Right lobe of liver (tissue), 6 donors: ENCODE results near the gene ZNF583. TPM values are rescaled to one million over a fixed set of nuclear protein-coding genes. Genes with fewer than 3 reads are reported as not detected.

ENCODE experiments used
- ATAC-seq, 4 donors: fragments of 200-7000 bp; cut with Tn5 transposase; one replicate each; pipeline ENCODE4 v1.9.1; 2020; ENCODE audit warnings: mild to moderate bottlenecking in 4 of 4, moderate library complexity in 4 of 4
- DNase-seq, 3 donors: peaks; one replicate each; pipeline ENCODE4 v3.0.0-alpha.2; 2020
- H3K27ac ChIP-seq, 3 donors: fragments of 200-600 bp; one replicate each; pipeline ENCODE4 v1.8.0; 2022
- H3K27me3 ChIP-seq, 2 donors: fragments of 200-600 bp; one replicate each; pipeline ENCODE4 v1.8.0; 2022
- H3K36me3 ChIP-seq, 4 donors: fragments of 200-600 bp; sonication (generic) in 1 of 4; one replicate each; pipeline versions ENCODE4 v1.5.1 to v1.8.0; 2017 to 2022; ENCODE audit warnings: control low read depth in 1 of 4
- H3K4me1 ChIP-seq, 4 donors: fragments of 200-600 bp; sonication (generic) in 1 of 4; one replicate each; pipeline versions ENCODE4 v1.5.1 to v1.8.0; 2017 to 2022; ENCODE audit warnings: control low read depth in 1 of 4
- H3K4me3 ChIP-seq, 3 donors: fragments of 200-600 bp; one replicate each; pipeline ENCODE4 v1.8.0; 2022
- H3K9me3 ChIP-seq, 4 donors: fragments of 200-600 bp; sonication (generic) in 1 of 4; one replicate each; pipeline versions ENCODE4 v1.5.1 to v1.8.0; 2017 to 2022; ENCODE audit warnings: control low read depth in 1 of 4
- CTCF ChIP-seq, 4 donors: fragments of 200-600 bp in 3 of 4; fragments of 450-650 bp in 1 of 4; IDR thresholded peaks; one replicate each; pipeline versions ENCODE4 v1.5.1 to v1.8.0; 2016 to 2022; ENCODE audit warnings: antibody characterized with exemption in 4 of 4, mild to moderate bottlenecking in 2 of 4
- POLR2A ChIP-seq: fragments of 450-650 bp; IDR thresholded peaks from one replicate; pipeline ENCODE4 v1.6.1; 2017; ENCODE audit warnings: antibody characterized with exemption, mild to moderate bottlenecking
- WGBS: methylation state at CpG from one replicate; pipeline ENCODE4 v1.1.6; 2018; ENCODE audit warnings: low coverage, low lambda C conversion rate; ENCODE audit not compliant: insufficient coverage; ENCODE audit errors: missing lambda C conversion rate; 5-methylcytosine and 5-hydroxymethylcytosine counted together
- intact Hi-C, 2 donors: fragments of 100-400 bp; cut with DNase I; formaldehyde crosslinking; loops; one replicate each; pipeline versions ENCODE4 v1.11.2 to v1.14.1; 2022
- total RNA-seq, 6 experiments: library from RNA; depleted of rRNA in 2 of 6; stranded (reverse); fragments of >200 nt in 2 of 6; fragmentation: NEBNext Ultra II Directional in 3 of 6; extraction: Animal tissue kit (Norgen Biotek cat#: 25700) in 3 of 6; gene quantifications; one replicate each; pipeline versions ENCODE4 v1.1.0 to v1.2.4, GENCODE V29; 2016 to 2023
- donor health status: DM: no; HTN: yes; CAD: no.
- donor health status: DM: no; HTN: no; CAD: no.
- donor health status: DM: no; HTN: no; CAD: no.
- donor health status: DM: no; HTN: yes; CAD: no.
- donor health status: DM: no; HTN: yes; CAD: no.

Gene ZNF583
- total RNA-seq, 6 experiments from 2014 or later: 0.50 to 2.9 (median 1.3) TPM

- peaks cover 0 to 13% (median 7%) of the 10 kb centered on the region in 4 donors for H3K36me3 ChIP-seq
- 23% methylated on average over 7 of the region's 9 CpGs for WGBS
- ATAC-seq (no peak), DNase-seq (no peak)
- H3K9me3 ChIP-seq: peaks cover 0 to 26% (median 5%) of the 10 kb centered on the region in 4 donors
- no peaks in the 10 kb centered on the region for H3K27me3 ChIP-seq
- intact Hi-C loops: no loop called here
- H3K4me1 ChIP-seq: peaks cover 0 to 11% (median 2%) of the 10 kb centered on the region in 4 donors
- peak overlapping the region; percentile 91 to 100 (median 97) for H3K27ac ChIP-seq
- TF ChIP-seq CTCF (IDR thresholded peaks at IDR 0.05) (no peak), POLR2A (no peak)
- H3K4me3 ChIP-seq: peak overlapping the region; percentile 56 to 91 (median 79)
These were observed 871 bp upstream of the ZNF583 start for GRCh38 chr19:56403261-56403660.

GRCh38 chr19:56404705-56405056 lies 549 bp downstream of the ZNF583 start:
- H3K4me3 ChIP-seq: peak overlapping the region; percentile 56 to 91 (median 79)
- DNase-seq: no peak
- no peaks in the 10 kb centered on the region for H3K27me3 ChIP-seq
- WGBS: 65% methylated on average over 9 of the region's 9 CpGs
- no peak overlapping the region for H3K27ac ChIP-seq
- peaks cover 0 to 26% (median 15%) of the 10 kb centered on the region in 4 donors for H3K36me3 ChIP-seq
- TF ChIP-seq POLR2A: no peak
- no peak for TF ChIP-seq CTCF (IDR thresholded peaks at IDR 0.05)
- H3K9me3 ChIP-seq: peaks cover 0 to 30% (median 12%) of the 10 kb centered on the region in 4 donors
- H3K4me1 ChIP-seq: peaks cover 0 to 11% (median 2%) of the 10 kb centered on the region in 4 donors
- intact Hi-C loops: no loop called here
- ATAC-seq: no peak

- DNase-seq (no peak), ATAC-seq (no peak)
- TF ChIP-seq CTCF (IDR thresholded peaks at IDR 0.05): no peak
- no peak for TF ChIP-seq POLR2A
- Histone ChIP-seq H3K27ac (no peak overlapping the region), H3K36me3 (peaks cover 0 to 29% (median 17%) of the 10 kb centered on the region in 4 donors), H3K4me3 (peak overlapping the region in 2 of 3 donors; percentile 56 to 91), H3K9me3 (peaks cover 0 to 30% (median 14%) of the 10 kb centered on the region in 4 donors), H3K4me1 (peaks cover 0 to 11% (median 2%) of the 10 kb centered on the region in 4 donors), H3K27me3 (no peaks in the 10 kb centered on the region)
- 94% methylated on average over 4 of the region's 4 CpGs for WGBS
- intact Hi-C loops: no loop called here
These were observed 930 bp downstream of the ZNF583 start for GRCh38 chr19:56405062-56405461.

- no peaks in the 10 kb centered on the region for H3K27me3 ChIP-seq
- peaks cover 0 to 93% (median 64%) of the 10 kb centered on the region in 4 donors for H3K9me3 ChIP-seq
- no peak overlapping the region for H3K27ac ChIP-seq
- intact Hi-C loops: no loop called here
- WGBS: 94% methylated on average over 5 of the region's 5 CpGs
- no peak for ATAC-seq
- DNase-seq: no peak
- no peak overlapping the region for H3K4me3 ChIP-seq
- TF ChIP-seq POLR2A: no peak
- no peak for TF ChIP-seq CTCF (IDR thresholded peaks at IDR 0.05)
- peaks cover 0 to 20% (median 0%) of the 10 kb centered on the region in 4 donors for H3K36me3 ChIP-seq
- no peaks in the 10 kb centered on the region for H3K4me1 ChIP-seq
These were observed 19.3 kb downstream of the ZNF583 start for GRCh38 chr19:56423276-56423984.
